ENCODE results near the gene FTO. TPM values are rescaled to one million over a fixed set of nuclear protein-coding genes. Genes with fewer than 3 reads are reported as not detected.

The FTO gene
- total RNA-seq, 2 donors from 2014 or later: 47.5 to 50.4 TPM

- Histone ChIP-seq H3K9me3 (no peaks in the 10 kb centered on the region), H3K4me1 (peaks cover 14% of the 10 kb centered on the region), H3K4me3 (no peak overlapping the region), H3K27me3 (no peaks in the 10 kb centered on the region), H3K27ac (no peak overlapping the region), H3K36me3 (replicated peaks in 1 of 2; ENCODE audit: insufficient read depth in 1 of 2, low read depth in 2 of 2) (no peaks in the 10 kb centered on the region)
- no peak for ATAC-seq
- DNase-seq: no peak
- intact Hi-C loops (cut with DNase I): no loop called here
- WGBS, 2 donors: 88 to 89% methylated on average over 5 of the region's 5 CpGs
- TF ChIP-seq POLR2A (IDR thresholded peaks at IDR 0.05): no peak
- no peak for TF ChIP-seq CTCF (IDR thresholded peaks at IDR 0.05)
These were observed 211.7 kb downstream of the FTO start for GRCh38 chr16:53915452-53916160.

- Histone ChIP-seq H3K27me3 (no peaks in the 10 kb centered on the region), H3K4me1 (no peaks in the 10 kb centered on the region), H3K36me3 (replicated peaks in 1 of 2; ENCODE audit: insufficient read depth in 1 of 2, low read depth in 2 of 2) (no peaks in the 10 kb centered on the region), H3K27ac (no peak overlapping the region), H3K4me3 (no peak overlapping the region), H3K9me3 (no peaks in the 10 kb centered on the region)
- intact Hi-C loops (cut with DNase I): no loop called here
- DNase-seq (no peak), ATAC-seq (no peak)
- WGBS, 2 donors: 91 to 94% methylated on average over 3 of the region's 3 CpGs
- TF ChIP-seq POLR2A (IDR thresholded peaks at IDR 0.05) (no peak), CTCF (IDR thresholded peaks at IDR 0.05) (no peak)
These were observed 217.0 kb downstream of the FTO start for GRCh38 chr16:53920988-53921387.

GRCh38 chr16:53922067-53922806 is 218.3 kb downstream of the FTO start:
- no peaks in the 10 kb centered on the region for H3K27me3 ChIP-seq
- ATAC-seq: no peak
- H3K4me3 ChIP-seq: no peak overlapping the region
- intact Hi-C loops (cut with DNase I): no loop called here
- H3K4me1 ChIP-seq: no peaks in the 10 kb centered on the region
- H3K27ac ChIP-seq: no peak overlapping the region
- TF ChIP-seq POLR2A (IDR thresholded peaks at IDR 0.05) (no peak), CTCF (IDR thresholded peaks at IDR 0.05) (no peak)
- no peak for DNase-seq
- H3K36me3 ChIP-seq (replicated peaks in 1 of 2; ENCODE audit: insufficient read depth in 1 of 2, low read depth in 2 of 2): no peaks in the 10 kb centered on the region
- H3K9me3 ChIP-seq: no peaks in the 10 kb centered on the region
- WGBS, 2 donors: 92 to 97% methylated on average over 6 of the region's 6 CpGs

- Histone ChIP-seq H3K27ac (no peak overlapping the region), H3K36me3 (replicated peaks in 1 of 2; ENCODE audit: insufficient read depth in 1 of 2, low read depth in 2 of 2) (no peaks in the 10 kb centered on the region), H3K4me1 (no peaks in the 10 kb centered on the region), H3K27me3 (no peaks in the 10 kb centered on the region), H3K9me3 (no peaks in the 10 kb centered on the region), H3K4me3 (no peak overlapping the region)
- ATAC-seq (no peak), DNase-seq (no peak)
- TF ChIP-seq CTCF (IDR thresholded peaks at IDR 0.05): no peak
- TF ChIP-seq POLR2A (IDR thresholded peaks at IDR 0.05): no peak
- intact Hi-C loops (cut with DNase I): no loop called here
- WGBS, 2 donors: 77 to 83% methylated on average over 9 of the region's 9 CpGs
These were observed 219.0 kb downstream of the FTO start for GRCh38 chr16:53922807-53923571.
